ENCODE measurements around the gene SMPD1. TPM values are rescaled to one million over a fixed set of nuclear protein-coding genes. Genes with fewer than 3 reads are reported as not detected.

Gene SMPD1
- total and polyA plus RNA-seq, 4 donors: 19.3 to 69.5 (median 32.9) TPM

GRCh38 chr11:6410695-6411430, 20.6 kb downstream of the SMPD1 start:
- H3K36me3 ChIP-seq (ENCODE audit: control insufficient read depth in 4 of 4, insufficient read depth in 4 of 4, low read length in 4 of 4): peaks cover 0 to 9% (median 4%) of the 10 kb centered on the region in 4 donors
- WGBS, 2 donors: 96% methylated on average over 22 to 23 of the region's 23 CpGs
- H3K27me3 ChIP-seq (ENCODE audit: control insufficient read depth in 3 of 3, insufficient read depth in 3 of 3, low read length in 2 of 3): no peaks in the 10 kb centered on the region
- H3K27ac ChIP-seq (ENCODE audit: low read depth in 1 of 2, low read length in 1 of 2): no peak overlapping the region
- ATAC-seq (ENCODE audit: insufficient read depth, low FRiP score): no peak
- TF ChIP-seq, protein P1, sequence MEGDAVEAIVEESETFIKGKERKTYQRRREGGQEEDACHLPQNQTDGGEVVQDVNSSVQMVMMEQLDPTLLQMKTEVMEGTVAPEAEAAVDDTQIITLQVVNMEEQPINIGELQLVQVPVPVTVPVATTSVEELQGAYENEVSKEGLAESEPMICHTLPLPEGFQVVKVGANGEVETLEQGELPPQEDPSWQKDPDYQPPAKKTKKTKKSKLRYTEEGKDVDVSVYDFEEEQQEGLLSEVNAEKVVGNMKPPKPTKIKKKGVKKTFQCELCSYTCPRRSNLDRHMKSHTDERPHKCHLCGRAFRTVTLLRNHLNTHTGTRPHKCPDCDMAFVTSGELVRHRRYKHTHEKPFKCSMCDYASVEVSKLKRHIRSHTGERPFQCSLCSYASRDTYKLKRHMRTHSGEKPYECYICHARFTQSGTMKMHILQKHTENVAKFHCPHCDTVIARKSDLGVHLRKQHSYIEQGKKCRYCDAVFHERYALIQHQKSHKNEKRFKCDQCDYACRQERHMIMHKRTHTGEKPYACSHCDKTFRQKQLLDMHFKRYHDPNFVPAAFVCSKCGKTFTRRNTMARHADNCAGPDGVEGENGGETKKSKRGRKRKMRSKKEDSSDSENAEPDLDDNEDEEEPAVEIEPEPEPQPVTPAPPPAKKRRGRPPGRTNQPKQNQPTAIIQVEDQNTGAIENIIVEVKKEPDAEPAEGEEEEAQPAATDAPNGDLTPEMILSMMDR (IDR thresholded peaks at IDR 0.05; ENCODE audit: control extremely low read depth, extremely low read depth): no peak
- H3K9ac ChIP-seq (ENCODE audit: insufficient read depth in 1 of 2, low read length in 2 of 2): no peak overlapping the region
- H3K9me3 ChIP-seq (ENCODE audit: control insufficient read depth in 4 of 4, insufficient read depth in 3 of 4, low read length in 3 of 4): no peaks in the 10 kb centered on the region
- H3K4me3 ChIP-seq: no peak overlapping the region
- DNase-seq: no peak
- H3K4me1 ChIP-seq (ENCODE audit: control insufficient read depth in 5 of 5, insufficient read depth in 5 of 5, low read length in 5 of 5): peaks cover 0 to 2% (median 0%) of the 10 kb centered on the region in 5 donors

- TF ChIP-seq, protein P1 (IDR thresholded peaks at IDR 0.05; ENCODE audit: control extremely low read depth, extremely low read depth): no peak
- Histone ChIP-seq H3K27me3 (ENCODE audit: control insufficient read depth in 3 of 3, insufficient read depth in 3 of 3, low read length in 2 of 3) (no peaks in the 10 kb centered on the region), H3K4me1 (ENCODE audit: control insufficient read depth in 5 of 5, insufficient read depth in 5 of 5, low read length in 5 of 5) (peaks cover 0 to 5% (median 0%) of the 10 kb centered on the region in 5 donors), H3K36me3 (ENCODE audit: control insufficient read depth in 4 of 4, insufficient read depth in 4 of 4, low read length in 4 of 4) (peaks cover 0 to 9% (median 4%) of the 10 kb centered on the region in 4 donors), H3K27ac (ENCODE audit: low read depth in 1 of 2, low read length in 1 of 2) (no peak overlapping the region), H3K9ac (ENCODE audit: insufficient read depth in 1 of 2, low read length in 2 of 2) (no peak overlapping the region), H3K9me3 (ENCODE audit: control insufficient read depth in 4 of 4, insufficient read depth in 3 of 4, low read length in 3 of 4) (no peaks in the 10 kb centered on the region), H3K4me3 (no peak overlapping the region)
- WGBS, 2 donors: 93 to 97% methylated on average over 10 of the region's 10 CpGs
- DNase-seq (no peak), ATAC-seq (ENCODE audit: insufficient read depth, low FRiP score) (no peak)
These were observed 21.3 kb downstream of the SMPD1 start for GRCh38 chr11:6411594-6412031.

GRCh38 chr11:6413791-6414201, 23.5 kb downstream of the SMPD1 start:
- Histone ChIP-seq H3K27me3 (ENCODE audit: control insufficient read depth in 3 of 3, insufficient read depth in 3 of 3, low read length in 2 of 3) (no peaks in the 10 kb centered on the region), H3K4me3 (no peak overlapping the region), H3K4me1 (ENCODE audit: control insufficient read depth in 5 of 5, insufficient read depth in 5 of 5, low read length in 5 of 5) (peaks cover 0 to 10% (median 3%) of the 10 kb centered on the region in 5 donors), H3K27ac (ENCODE audit: low read depth in 1 of 2, low read length in 1 of 2) (no peak overlapping the region), H3K36me3 (ENCODE audit: control insufficient read depth in 4 of 4, insufficient read depth in 4 of 4, low read length in 4 of 4) (peaks cover 0 to 9% (median 4%) of the 10 kb centered on the region in 4 donors), H3K9me3 (ENCODE audit: control insufficient read depth in 4 of 4, insufficient read depth in 3 of 4, low read length in 3 of 4) (no peaks in the 10 kb centered on the region), H3K9ac (ENCODE audit: insufficient read depth in 1 of 2, low read length in 2 of 2) (peak overlapping the region in 1 of 2 donors; percentile 4)
- WGBS, 2 donors: 88 to 90% methylated on average over 12 of the region's 12 CpGs
- TF ChIP-seq, protein P1 (IDR thresholded peaks at IDR 0.05; ENCODE audit: control extremely low read depth, extremely low read depth): no peak
- DNase-seq: no peak
- ATAC-seq (ENCODE audit: insufficient read depth, low FRiP score): no peak
